BJ (cell line): ENCODE results near the gene PCA3. TPM values are rescaled to one million over a fixed set of nuclear protein-coding genes. Genes with fewer than 3 reads are reported as not detected.

Experiments used
- CTCF ChIA-PET: fragments of 350-600 bp; formaldehyde crosslinking; extraction: SDS; loops from one replicate; lab custom pipeline; 2021; ENCODE audit warnings: antibody characterized with exemption, inconsistent platforms; lab: Yijun Ruan, JAX
- POLR2A ChIA-PET: fragments of 300-600 bp; sonication (Branson Sonifier 250); formaldehyde crosslinking; extraction: SDS; loops from one replicate; lab custom pipeline; 2021; ENCODE audit warnings: antibody characterized with exemption; lab: Charles Lee
- DNase-seq: peaks from one replicate; pipeline ENCODE4 v3.0.0-alpha.2; 2011; ENCODE audit warnings: low read depth
- H3K27me3 ChIP-seq: 2 replicates; pipeline ENCODE4 v1.6.0; 2011; ENCODE audit warnings: low read length; ENCODE audit not compliant: control insufficient read depth, insufficient read depth
- H3K36me3 ChIP-seq: 2 replicates; pipeline ENCODE4 v1.5.1; 2011; ENCODE audit warnings: low read length; ENCODE audit not compliant: control insufficient read depth, insufficient read depth
- H3K4me3 ChIP-seq: 2 replicates; pipeline ENCODE4 v1.5.1; 2011; ENCODE audit warnings: low read depth, mild to moderate bottlenecking, control low read depth, low read length
- polyA plus RNA-seq: library from polyadenylated mRNA; depleted of rRNA; stranded (reverse); fragments of >200 nt; gene quantifications from 2 replicates; pipeline ENCODE4 v1.2.3, GENCODE V29; 2011
- TF ChIP-seq, protein P1 (sequence below): IDR thresholded peaks from 2 replicates; pipeline ENCODE4 v1.5.1; 2011; ENCODE audit warnings: low read depth, mild to moderate bottlenecking, control low read depth, inconsistent platforms, low read length, moderate library complexity; ENCODE audit not compliant: insufficient read depth

The PCA3 gene
- polyA plus RNA-seq, 1 experiment, result not detected

DNA sequence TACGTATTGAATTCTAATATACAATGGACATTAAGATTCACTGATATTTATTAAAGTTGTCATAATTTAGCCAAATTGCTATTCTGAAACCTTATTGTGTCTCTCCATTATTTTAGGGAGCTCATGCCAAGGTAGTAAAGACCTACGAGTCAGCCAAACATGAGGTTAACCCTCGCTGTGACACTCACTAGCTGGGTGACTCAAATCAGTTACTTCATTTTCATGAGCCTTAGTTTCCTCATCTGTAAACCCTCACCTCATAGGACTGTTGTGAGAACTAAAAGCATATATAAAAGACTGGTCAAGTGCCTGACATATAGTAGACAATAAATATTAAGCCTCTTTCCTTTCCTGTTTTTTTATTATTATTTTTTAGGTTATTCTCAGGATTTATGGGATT is 44.0 kb upstream of the PCA3 start:
- Histone ChIP-seq H3K4me3 (no peak overlapping the region), H3K27me3 (no peaks in the 10 kb centered on the region), H3K36me3 (no peaks in the 10 kb centered on the region)
- DNase-seq, result no peak
- POLR2A ChIA-PET, result no interaction called here
- CTCF ChIA-PET, result interaction anchor here (0.6 to 1.9 kb wide), 2 partner anchors 10 to 55 kb away, joined by 3 to 7 read pairs; no protein-coding TSS in a partner anchor
- TF ChIP-seq, protein P1, sequence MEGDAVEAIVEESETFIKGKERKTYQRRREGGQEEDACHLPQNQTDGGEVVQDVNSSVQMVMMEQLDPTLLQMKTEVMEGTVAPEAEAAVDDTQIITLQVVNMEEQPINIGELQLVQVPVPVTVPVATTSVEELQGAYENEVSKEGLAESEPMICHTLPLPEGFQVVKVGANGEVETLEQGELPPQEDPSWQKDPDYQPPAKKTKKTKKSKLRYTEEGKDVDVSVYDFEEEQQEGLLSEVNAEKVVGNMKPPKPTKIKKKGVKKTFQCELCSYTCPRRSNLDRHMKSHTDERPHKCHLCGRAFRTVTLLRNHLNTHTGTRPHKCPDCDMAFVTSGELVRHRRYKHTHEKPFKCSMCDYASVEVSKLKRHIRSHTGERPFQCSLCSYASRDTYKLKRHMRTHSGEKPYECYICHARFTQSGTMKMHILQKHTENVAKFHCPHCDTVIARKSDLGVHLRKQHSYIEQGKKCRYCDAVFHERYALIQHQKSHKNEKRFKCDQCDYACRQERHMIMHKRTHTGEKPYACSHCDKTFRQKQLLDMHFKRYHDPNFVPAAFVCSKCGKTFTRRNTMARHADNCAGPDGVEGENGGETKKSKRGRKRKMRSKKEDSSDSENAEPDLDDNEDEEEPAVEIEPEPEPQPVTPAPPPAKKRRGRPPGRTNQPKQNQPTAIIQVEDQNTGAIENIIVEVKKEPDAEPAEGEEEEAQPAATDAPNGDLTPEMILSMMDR, result no peak

- no peaks in the 10 kb centered on the region for H3K27me3 ChIP-seq
- no peak for DNase-seq
- H3K36me3 ChIP-seq, result no peaks in the 10 kb centered on the region
- POLR2A ChIA-PET, result no interaction called here
- CTCF ChIA-PET, result no interaction called here
- TF ChIP-seq, protein P1, result no peak
- no peak overlapping the region for H3K4me3 ChIP-seq
Measured at GRCh38 chr9:76725011-76725546, 39.2 kb upstream of the PCA3 start.

GRCh38 chr9:76725885-76726284 is 38.4 kb upstream of the PCA3 start:
- ChIA-PET POLR2A (no interaction called here), CTCF (no interaction called here)
- TF ChIP-seq, protein P1, result no peak
- H3K4me3 ChIP-seq, result no peak overlapping the region
- no peak for DNase-seq
- H3K36me3 ChIP-seq, result no peaks in the 10 kb centered on the region
- no peaks in the 10 kb centered on the region for H3K27me3 ChIP-seq

DNA sequence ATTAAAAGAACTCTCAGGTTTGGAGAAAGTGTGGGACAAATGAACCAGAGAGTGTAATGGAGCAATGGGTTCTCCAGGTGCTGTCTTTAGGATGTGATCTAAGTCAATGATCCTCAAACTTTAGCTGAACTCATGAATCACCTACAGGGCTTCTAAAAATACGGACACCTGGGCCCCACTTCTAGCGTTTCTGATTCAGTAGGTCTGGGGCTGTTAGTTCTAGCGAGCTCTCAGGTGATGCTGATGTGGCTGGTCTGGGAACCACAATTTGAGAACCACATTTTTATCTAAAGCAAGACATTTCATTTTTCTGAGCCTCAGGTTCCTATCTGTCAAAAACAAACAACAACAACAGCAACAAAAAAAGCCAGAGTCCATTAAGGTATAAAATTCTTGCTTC is 35.1 kb upstream of the PCA3 start:
- DNase-seq, result no peak
- TF ChIP-seq, protein P1, result no peak
- no peaks in the 10 kb centered on the region for H3K36me3 ChIP-seq
- H3K4me3 ChIP-seq, result no peak overlapping the region
- H3K27me3 ChIP-seq, result no peaks in the 10 kb centered on the region
- ChIA-PET CTCF (interaction anchor here (1.1 to 1.9 kb wide), 3 partner anchors 8 to 24 kb away, joined by 3 to 7 read pairs (median 4); no protein-coding TSS in a partner anchor), POLR2A (no interaction called here)

DNA sequence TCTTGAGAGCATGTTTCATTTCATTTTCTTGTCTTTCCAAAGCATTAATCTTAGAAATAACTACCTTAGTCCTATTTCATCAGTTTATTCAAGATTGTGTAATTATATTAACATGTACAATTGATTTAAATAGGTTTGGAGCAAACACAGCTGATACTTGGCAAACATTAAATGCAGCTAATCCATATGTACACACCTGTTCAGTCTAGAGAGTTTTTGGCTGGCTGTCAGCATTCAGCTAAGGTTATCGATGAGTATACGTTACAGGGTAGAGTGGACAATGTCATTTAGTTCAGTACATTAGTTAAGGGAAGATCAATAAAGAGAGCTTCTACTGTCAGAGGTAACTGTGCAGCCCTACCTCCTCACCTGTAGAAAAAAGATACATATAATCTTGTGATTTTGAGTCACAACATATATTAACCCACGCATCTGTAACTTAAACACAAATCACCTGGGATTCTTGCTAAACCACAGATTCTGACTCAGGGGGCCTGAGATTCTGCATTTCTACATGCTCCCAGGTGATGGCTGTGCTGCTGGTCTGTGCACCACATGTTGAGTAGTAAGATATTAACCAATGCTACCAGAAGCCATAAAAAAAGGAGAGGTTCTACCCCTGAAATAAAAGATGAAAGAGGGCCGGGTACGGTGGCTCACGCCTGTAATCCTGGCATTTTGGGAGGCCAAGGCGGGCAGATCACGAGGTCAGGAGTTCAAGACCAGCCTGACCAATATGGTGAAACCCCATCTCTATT is 34.1 kb upstream of the PCA3 start:
- ChIA-PET POLR2A (no interaction called here), CTCF (interaction anchor here (0.7 to 1.9 kb wide), 4 partner anchors 11 to 53 kb away, joined by 3 to 7 read pairs (median 3); no protein-coding TSS in a partner anchor)
- Histone ChIP-seq H3K27me3 (no peaks in the 10 kb centered on the region), H3K36me3 (no peaks in the 10 kb centered on the region), H3K4me3 (no peak overlapping the region)
- no peak for DNase-seq
- TF ChIP-seq, protein P1, result no peak
